Chondrocyte (in vitro differentiated cells): ENCODE measurements around the gene SYPL1. TPM values are rescaled to one million over a fixed set of nuclear protein-coding genes. Genes with fewer than 3 reads are reported as not detected.

Experiments used
- DNase-seq: peaks from one replicate; pipeline ENCODE4 v3.0.0; 2021; ENCODE audit warnings: mixed read lengths, low spot score
- H3K27ac Mint-ChIP-seq: one replicate; pipeline ENCODE4 v1.8.0; 2021; ENCODE audit warnings: mild to moderate bottlenecking, moderate library complexity, mixed read lengths; ENCODE audit not compliant: unreplicated experiment
- H3K27me3 Mint-ChIP-seq: 2 replicates; pipeline ENCODE4 v1.8.0; 2021; ENCODE audit warnings: low read depth, mixed read lengths
- H3K36me3 Mint-ChIP-seq: 2 replicates; pipeline ENCODE4 v1.8.0; 2021; ENCODE audit warnings: low read depth, mixed read lengths
- H3K4me1 Mint-ChIP-seq: 2 replicates; pipeline ENCODE4 v1.8.0; 2021; ENCODE audit warnings: low read depth, mild to moderate bottlenecking, mixed read lengths
- H3K4me3 Mint-ChIP-seq: one replicate; pipeline ENCODE4 v1.8.0; 2021; ENCODE audit warnings: mild to moderate bottlenecking, moderate library complexity, mixed read lengths; ENCODE audit not compliant: unreplicated experiment
- H3K9me3 Mint-ChIP-seq: 2 replicates; pipeline ENCODE4 v1.8.0; 2021; ENCODE audit warnings: low read depth, mixed read lengths
- CTCF ChIP-seq: fragments of 200-600 bp; sonication (generic); IDR thresholded peaks from 2 replicates; pipeline ENCODE4 v1.5.0; 2021; ENCODE audit warnings: antibody characterized with exemption, mild to moderate bottlenecking, moderate library complexity
- total RNA-seq: library from RNA; stranded (reverse); gene quantifications from 3 replicates; pipeline ENCODE4 v1.2.1, GENCODE V29; 2021

The SYPL1 gene
- total RNA-seq, 1 donor from 2014 or later: 71.8 TPM

GRCh38 chr7:106125417-106125816 is 13.3 kb upstream of the SYPL1 start:
- Mint-ChIP-seq H3K27me3 (peaks cover 2% of the 10 kb centered on the region), H3K4me3 (no peak overlapping the region), H3K27ac (no peak overlapping the region), H3K4me1 (peaks cover 18% of the 10 kb centered on the region), H3K9me3 (no peaks in the 10 kb centered on the region), H3K36me3 (no peaks in the 10 kb centered on the region)
- DNase-seq: no peak
- TF ChIP-seq CTCF: no peak

GRCh38 chr7:106124186-106124585 is 12.1 kb upstream of the SYPL1 start:
- H3K4me1 Mint-ChIP-seq: peaks cover 17% of the 10 kb centered on the region
- H3K36me3 Mint-ChIP-seq: no peaks in the 10 kb centered on the region
- no peak for DNase-seq
- H3K4me3 Mint-ChIP-seq: no peak overlapping the region
- no peak overlapping the region for H3K27ac Mint-ChIP-seq
- no peaks in the 10 kb centered on the region for H3K9me3 Mint-ChIP-seq
- TF ChIP-seq CTCF: no peak
- peaks cover 2% of the 10 kb centered on the region for H3K27me3 Mint-ChIP-seq

GRCh38 chr7:106122713-106123112 is 10.6 kb upstream of the SYPL1 start:
- Mint-ChIP-seq H3K4me1 (peaks cover 7% of the 10 kb centered on the region), H3K4me3 (no peak overlapping the region), H3K9me3 (no peaks in the 10 kb centered on the region), H3K36me3 (no peaks in the 10 kb centered on the region), H3K27ac (no peak overlapping the region), H3K27me3 (peaks cover 2% of the 10 kb centered on the region)
- no peak for TF ChIP-seq CTCF
- no peak for DNase-seq

GRCh38 chr7:106121189-106121810 is 9.2 kb upstream of the SYPL1 start:
- DNase-seq: no peak
- H3K4me1 Mint-ChIP-seq: peaks cover 2% of the 10 kb centered on the region
- no peak overlapping the region for H3K27ac Mint-ChIP-seq
- no peak overlapping the region for H3K4me3 Mint-ChIP-seq
- TF ChIP-seq CTCF: no peak
- no peaks in the 10 kb centered on the region for H3K36me3 Mint-ChIP-seq
- peaks cover 2% of the 10 kb centered on the region for H3K27me3 Mint-ChIP-seq
- no peaks in the 10 kb centered on the region for H3K9me3 Mint-ChIP-seq

GRCh38 chr7:106120500-106120899 is 8.4 kb upstream of the SYPL1 start:
- no peak overlapping the region for H3K27ac Mint-ChIP-seq
- no peak for TF ChIP-seq CTCF
- H3K4me3 Mint-ChIP-seq: no peak overlapping the region
- H3K36me3 Mint-ChIP-seq: no peaks in the 10 kb centered on the region
- no peaks in the 10 kb centered on the region for H3K4me1 Mint-ChIP-seq
- no peak for DNase-seq
- peaks cover 2% of the 10 kb centered on the region for H3K27me3 Mint-ChIP-seq
- no peaks in the 10 kb centered on the region for H3K9me3 Mint-ChIP-seq
